ENCODE measurements around the gene MAML3. TPM values are rescaled to one million over a fixed set of nuclear protein-coding genes. Genes with fewer than 3 reads are reported as not detected.

Gene MAML3
- total RNA-seq, 2 experiments from 2014 or later = 2.5 to 2.9 TPM

DNA sequence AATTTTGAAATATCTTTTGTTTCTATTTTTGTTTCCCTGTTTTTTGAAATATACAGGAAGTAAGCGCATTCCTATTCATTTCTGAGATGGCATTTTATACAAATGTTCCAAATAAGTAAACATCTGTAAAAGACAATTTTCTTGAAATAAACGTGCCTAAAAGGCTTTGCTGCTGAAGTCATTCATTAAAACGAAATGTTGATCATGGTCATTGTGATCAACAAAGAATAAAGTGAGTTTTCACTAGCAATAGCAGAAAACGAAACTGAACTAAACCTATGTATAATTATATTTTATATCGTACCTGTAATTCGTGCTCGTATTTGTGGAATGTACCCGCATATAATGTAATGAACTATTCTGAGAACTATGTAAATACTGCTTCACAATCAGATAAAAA is 267.2 kb downstream of the MAML3 start:
- intact Hi-C loops (cut with DNase I, micrococcal nuclease) = no loop called here
- H3K27ac Mint-ChIP-seq = no peak overlapping the region
- CTCF ChIA-PET = no interaction called here
- no peaks in the 10 kb centered on the region for H3K4me1 Mint-ChIP-seq (ENCODE audit: low read depth)
- Histone ChIP-seq H3K4me1 (ENCODE audit: insufficient read depth, low read length) (no peaks in the 10 kb centered on the region), H3K36me3 (ENCODE audit: insufficient read depth, low read length) (no peaks in the 10 kb centered on the region), H3K27ac (ENCODE audit: low read depth in 1 of 2, low read length in 2 of 2) (no peak overlapping the region), H3K9me3 (ENCODE audit: control insufficient read depth in 1 of 2, insufficient read depth in 1 of 2, low read length in 2 of 2) (no peaks in the 10 kb centered on the region), H3K27me3 (ENCODE audit: control insufficient read depth in 1 of 2, insufficient read depth in 2 of 2, low read length in 2 of 2) (no peaks in the 10 kb centered on the region), H3K4me3 (ENCODE audit: low read length) (no peak overlapping the region)
- no peak overlapping the region for H3K4me3 Mint-ChIP-seq
- POLR2A ChIA-PET = no interaction called here
- H3K27me3 Mint-ChIP-seq = no peaks in the 10 kb centered on the region
- no peak for ATAC-seq (ENCODE audit: poor library complexity)
- no peaks in the 10 kb centered on the region for H3K9me3 Mint-ChIP-seq
- TF ChIP-seq, protein P1, sequence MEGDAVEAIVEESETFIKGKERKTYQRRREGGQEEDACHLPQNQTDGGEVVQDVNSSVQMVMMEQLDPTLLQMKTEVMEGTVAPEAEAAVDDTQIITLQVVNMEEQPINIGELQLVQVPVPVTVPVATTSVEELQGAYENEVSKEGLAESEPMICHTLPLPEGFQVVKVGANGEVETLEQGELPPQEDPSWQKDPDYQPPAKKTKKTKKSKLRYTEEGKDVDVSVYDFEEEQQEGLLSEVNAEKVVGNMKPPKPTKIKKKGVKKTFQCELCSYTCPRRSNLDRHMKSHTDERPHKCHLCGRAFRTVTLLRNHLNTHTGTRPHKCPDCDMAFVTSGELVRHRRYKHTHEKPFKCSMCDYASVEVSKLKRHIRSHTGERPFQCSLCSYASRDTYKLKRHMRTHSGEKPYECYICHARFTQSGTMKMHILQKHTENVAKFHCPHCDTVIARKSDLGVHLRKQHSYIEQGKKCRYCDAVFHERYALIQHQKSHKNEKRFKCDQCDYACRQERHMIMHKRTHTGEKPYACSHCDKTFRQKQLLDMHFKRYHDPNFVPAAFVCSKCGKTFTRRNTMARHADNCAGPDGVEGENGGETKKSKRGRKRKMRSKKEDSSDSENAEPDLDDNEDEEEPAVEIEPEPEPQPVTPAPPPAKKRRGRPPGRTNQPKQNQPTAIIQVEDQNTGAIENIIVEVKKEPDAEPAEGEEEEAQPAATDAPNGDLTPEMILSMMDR (IDR thresholded peaks at IDR 0.05) = no peak
- no peak for DNase-seq
- peaks cover 7% of the 10 kb centered on the region for H3K36me3 Mint-ChIP-seq (ENCODE audit: low read depth)

DNA sequence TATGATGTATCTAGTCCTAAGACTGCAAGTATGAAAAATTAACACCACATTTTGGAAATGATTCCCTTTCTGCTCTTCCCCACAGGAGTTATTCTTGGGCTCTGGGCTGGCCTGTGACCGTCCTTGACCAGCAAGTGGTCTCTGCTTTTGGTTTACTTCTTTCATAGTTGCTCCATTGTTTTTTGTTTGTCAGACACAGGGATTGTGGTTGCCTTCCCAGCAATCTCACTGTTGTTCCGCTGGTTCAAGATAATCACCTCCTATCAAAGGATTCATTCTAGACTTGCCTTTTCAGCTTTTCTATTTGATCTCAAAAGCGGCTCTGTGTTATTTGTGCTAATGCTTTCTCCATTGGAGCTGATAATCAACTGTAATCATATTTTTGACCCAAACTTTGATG is 269.5 kb downstream of the MAML3 start:
- H3K4me3 ChIP-seq (ENCODE audit: low read length) = no peak overlapping the region
- H3K27me3 Mint-ChIP-seq = no peaks in the 10 kb centered on the region
- POLR2A ChIA-PET = no interaction called here

DNA sequence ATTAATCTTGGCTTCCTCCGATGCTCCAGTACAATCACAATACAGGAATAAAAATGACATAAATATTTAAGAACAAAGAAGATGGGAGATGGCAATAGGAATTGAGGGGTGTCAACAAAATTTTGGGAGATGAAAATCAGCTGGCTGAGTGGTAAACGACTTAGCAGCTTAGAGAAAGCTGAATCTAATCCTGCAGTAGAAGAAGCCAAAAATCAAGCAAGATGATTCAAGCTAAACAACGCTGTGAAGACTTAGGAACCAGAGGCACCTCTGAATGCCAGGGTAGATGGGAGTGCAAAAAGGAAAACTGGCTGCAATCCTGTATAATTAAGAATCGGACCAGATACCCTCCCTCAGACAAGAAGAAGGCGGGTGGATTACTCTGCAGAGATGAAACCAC is 273.1 kb downstream of the MAML3 start:
- DNase-seq (no peak), ATAC-seq (ENCODE audit: poor library complexity) (no peak)
- intact Hi-C loops (cut with DNase I, micrococcal nuclease) = no loop called here
- POLR2A ChIA-PET = no interaction called here
- no peaks in the 10 kb centered on the region for H3K27me3 Mint-ChIP-seq
- no peak overlapping the region for H3K27ac Mint-ChIP-seq
- CTCF ChIA-PET = no interaction called here
- no peak overlapping the region for H3K4me3 ChIP-seq (ENCODE audit: low read length)
- TF ChIP-seq, protein P1 (IDR thresholded peaks at IDR 0.05) = no peak
- H3K27me3 ChIP-seq (ENCODE audit: control insufficient read depth in 1 of 2, insufficient read depth in 2 of 2, low read length in 2 of 2) = no peaks in the 10 kb centered on the region
- H3K4me1 Mint-ChIP-seq (ENCODE audit: low read depth) = no peaks in the 10 kb centered on the region
- H3K36me3 Mint-ChIP-seq (ENCODE audit: low read depth) = peaks cover 7% of the 10 kb centered on the region
- no peak overlapping the region for H3K27ac ChIP-seq (ENCODE audit: low read depth in 1 of 2, low read length in 2 of 2)
- no peak overlapping the region for H3K4me3 Mint-ChIP-seq
- no peaks in the 10 kb centered on the region for H3K9me3 ChIP-seq (ENCODE audit: control insufficient read depth in 1 of 2, insufficient read depth in 1 of 2, low read length in 2 of 2)
- H3K9me3 Mint-ChIP-seq = no peaks in the 10 kb centered on the region
- no peaks in the 10 kb centered on the region for H3K36me3 ChIP-seq (ENCODE audit: insufficient read depth, low read length)
- no peaks in the 10 kb centered on the region for H3K4me1 ChIP-seq (ENCODE audit: insufficient read depth, low read length)

More for the DNA sequence above, 269.5 kb downstream of the MAML3 start:
- intact Hi-C loops (cut with DNase I, micrococcal nuclease) = no loop called here
- Histone ChIP-seq H3K36me3 (ENCODE audit: insufficient read depth, low read length) (no peaks in the 10 kb centered on the region), H3K27me3 (ENCODE audit: control insufficient read depth in 1 of 2, insufficient read depth in 2 of 2, low read length in 2 of 2) (no peaks in the 10 kb centered on the region), H3K9me3 (ENCODE audit: control insufficient read depth in 1 of 2, insufficient read depth in 1 of 2, low read length in 2 of 2) (no peaks in the 10 kb centered on the region), H3K4me1 (ENCODE audit: insufficient read depth, low read length) (no peaks in the 10 kb centered on the region), H3K27ac (ENCODE audit: low read depth in 1 of 2, low read length in 2 of 2) (no peak overlapping the region)
- TF ChIP-seq, protein P1 (IDR thresholded peaks at IDR 0.05) = no peak
- Mint-ChIP-seq H3K4me1 (ENCODE audit: low read depth) (no peaks in the 10 kb centered on the region), H3K4me3 (no peak overlapping the region), H3K9me3 (no peaks in the 10 kb centered on the region), H3K27ac (no peak overlapping the region), H3K36me3 (ENCODE audit: low read depth) (peaks cover 7% of the 10 kb centered on the region)
- CTCF ChIA-PET = no interaction called here
- DNase-seq (no peak), ATAC-seq (ENCODE audit: poor library complexity) (no peak)

All from CD4-positive, alpha-beta T cell (primary cell).